Natural killer cell (primary cell): ENCODE results near the gene SEMA4C. TPM values are rescaled to one million over a fixed set of nuclear protein-coding genes. Genes with fewer than 3 reads are reported as not detected.
"Not testable (repeated sequence)": the region's sequence is repeated elsewhere in the genome, so short reads cannot be mapped to it uniquely, and the experiment has no call there.

ENCODE experiments used
- ATAC-seq, 3 donors: fragments of 150-1000 bp in 2 of 3; fragments of 200-7000 bp in 1 of 3; cut with Tn5 transposase; 1 replicate in 1 of 3; 2 replicates in 2 of 3; pipeline ENCODE4 v1.10.0; 2021; ENCODE audit warnings: mild to moderate bottlenecking in 2 of 3, moderate library complexity in 2 of 3
- DNase-seq, 2 donors: peaks; one replicate each; pipeline versions ENCODE4 v3.0.0 to v3.0.0-alpha.2; 2013 to 2021; ENCODE audit warnings: mixed read lengths in 1 of 2
- H3K27ac ChIP-seq: one replicate; pipeline ENCODE4 v1.5.1; 2013; ENCODE audit warnings: mild to moderate bottlenecking, low read length
- H3K27me3 ChIP-seq: one replicate; pipeline ENCODE4 v1.6.1; 2013; ENCODE audit warnings: low read length; ENCODE audit not compliant: control insufficient read depth, insufficient read depth
- H3K36me3 ChIP-seq: one replicate; pipeline ENCODE4 v1.6.1; 2013; ENCODE audit warnings: low read length; ENCODE audit not compliant: control insufficient read depth, insufficient read depth
- H3K4me1 ChIP-seq: one replicate; pipeline ENCODE4 v1.6.1; 2013; ENCODE audit warnings: low read length; ENCODE audit not compliant: control insufficient read depth, insufficient read depth
- H3K4me3 ChIP-seq: one replicate; pipeline ENCODE4 v1.5.1; 2013; ENCODE audit warnings: low read length
- H3K9me3 ChIP-seq: one replicate; pipeline ENCODE4 v1.6.1; 2013; ENCODE audit warnings: low read length; ENCODE audit not compliant: control insufficient read depth, insufficient read depth
- H3K27ac Mint-ChIP-seq, 2 donors: one replicate each; pipeline ENCODE4 v1.8.0; 2022; ENCODE audit warnings: mild to moderate bottlenecking in 2 of 2, mixed read lengths in 2 of 2, moderate library complexity in 1 of 2
- H3K27me3 Mint-ChIP-seq, 2 donors: one replicate each; pipeline ENCODE4 v1.8.0; 2022; ENCODE audit warnings: low read depth in 2 of 2, mixed read lengths in 2 of 2
- H3K36me3 Mint-ChIP-seq: one replicate; pipeline ENCODE4 v1.8.0; 2022; ENCODE audit warnings: mixed read lengths
- H3K4me1 Mint-ChIP-seq, 2 donors: one replicate each; pipeline ENCODE4 v1.8.0; 2022; ENCODE audit warnings: mixed read lengths in 2 of 2
- H3K4me3 Mint-ChIP-seq: one replicate; pipeline ENCODE4 v1.8.0; 2022; ENCODE audit warnings: mild to moderate bottlenecking, moderate library complexity, mixed read lengths
- H3K9me3 Mint-ChIP-seq, 2 donors: one replicate each; pipeline ENCODE4 v1.8.0; 2022; ENCODE audit warnings: mixed read lengths in 2 of 2
- CTCF ChIP-seq: fragments of 200-600 bp; IDR thresholded peaks from one replicate; pipeline ENCODE4 v1.8.0; 2022; ENCODE audit warnings: antibody characterized with exemption
- WGBS: methylation state at CpG from one replicate; pipeline ENCODE4 v1.1.7; 2013; ENCODE audit warnings: missing lambda C conversion rate; ENCODE audit not compliant: insufficient coverage; 5-methylcytosine and 5-hydroxymethylcytosine counted together
- intact Hi-C: fragments of 100-400 bp; cut with micrococcal nuclease; formaldehyde crosslinking; loops from one replicate; pipeline ENCODE4 v1.14.2; 2022
- total RNA-seq, 4 donors: library from RNA; stranded (reverse); fragments of 120-200 nt in 1 of 4; gene quantifications; one replicate each; pipeline versions ENCODE4 v1.2.3 to v1.2.4, GENCODE V29; 2013 to 2022

The SEMA4C gene
- total RNA-seq, 3 donors from 2014 or later (not counting 1 experiment from before 2014, with no cell fraction given), result 51.8 to 78.1 (median 65.8) TPM

- DNase-seq, result no peak
- TF ChIP-seq CTCF, result no peak
- Mint-ChIP-seq H3K27ac (peak overlapping the region; percentile 29 to 65), H3K27me3 (no peaks in the 10 kb centered on the region), H3K9me3 (no peaks in the 10 kb centered on the region), H3K4me3 (peak overlapping the region; percentile 38), H3K4me1 (peaks cover 44 to 54% of the 10 kb centered on the region in 2 donors), H3K36me3 (peaks cover 4% of the 10 kb centered on the region)
- Histone ChIP-seq H3K9me3 (no peaks in the 10 kb centered on the region), H3K4me3 (no peak overlapping the region), H3K27ac (no peak overlapping the region), H3K27me3 (no peaks in the 10 kb centered on the region), H3K4me1 (peaks cover 64% of the 10 kb centered on the region), H3K36me3 (peaks cover 59% of the 10 kb centered on the region)
- intact Hi-C loops, result no loop called here
- WGBS, result 94% methylated on average over 19 of the region's 19 CpGs
- no peak for ATAC-seq
Observed at GRCh38 chr2:96863575-96864342, 6.1 kb downstream of the SEMA4C start.

GRCh38 chr2:96863056-96863455 lies 6.8 kb downstream of the SEMA4C start:
- H3K9me3 ChIP-seq, H3K9me3 Mint-ChIP-seq, H3K4me3 ChIP-seq, H3K27me3 ChIP-seq, DNase-seq, H3K27ac ChIP-seq, ATAC-seq, H3K36me3 Mint-ChIP-seq, H3K27me3 Mint-ChIP-seq, intact Hi-C loops: not testable (repeated sequence)
- Histone ChIP-seq H3K4me1 (peaks cover 66% of the 10 kb centered on the region), H3K36me3 (peaks cover 59% of the 10 kb centered on the region)
- H3K4me1 Mint-ChIP-seq, result peaks cover 45 to 55% of the 10 kb centered on the region in 2 donors
- 84% methylated on average over 4 of the region's 4 CpGs for WGBS
- peak overlapping the region; percentile 42 for H3K4me3 Mint-ChIP-seq
- H3K27ac Mint-ChIP-seq, result peak overlapping the region; percentile 29 to 65

GRCh38 chr2:96861074-96861473 lies 8.8 kb downstream of the SEMA4C start:
- Mint-ChIP-seq H3K9me3 (no peaks in the 10 kb centered on the region), H3K4me1 (peaks cover 42 to 54% of the 10 kb centered on the region in 2 donors), H3K36me3 (peaks cover 4% of the 10 kb centered on the region), H3K27me3 (no peaks in the 10 kb centered on the region), H3K4me3 (no peak overlapping the region), H3K27ac (no peak overlapping the region)
- no peak overlapping the region for H3K27ac ChIP-seq
- WGBS, result 97% methylated on average over 17 of the region's 17 CpGs
- H3K4me1 ChIP-seq, result peaks cover 62% of the 10 kb centered on the region
- no peak overlapping the region for H3K4me3 ChIP-seq
- H3K27me3 ChIP-seq, result no peaks in the 10 kb centered on the region
- H3K36me3 ChIP-seq, result peaks cover 55% of the 10 kb centered on the region
- ATAC-seq (no peak), DNase-seq (no peak)
- no peak for TF ChIP-seq CTCF
- intact Hi-C loops, result no loop called here
- H3K9me3 ChIP-seq, result no peaks in the 10 kb centered on the region

GRCh38 chr2:96860065-96861029 lies 9.5 kb downstream of the SEMA4C start:
- no peaks in the 10 kb centered on the region for H3K27me3 ChIP-seq
- 83% methylated on average over 38 of the region's 38 CpGs for WGBS
- intact Hi-C loops, result no loop called here
- DNase-seq (peak in 1 of 2 donors; percentile 52), ATAC-seq (no peak)
- Mint-ChIP-seq H3K36me3 (peaks cover 4% of the 10 kb centered on the region), H3K9me3 (no peaks in the 10 kb centered on the region), H3K27ac (peak overlapping the region; percentile 29 to 73), H3K4me3 (no peak overlapping the region), H3K4me1 (peaks cover 35 to 48% of the 10 kb centered on the region in 2 donors), H3K27me3 (no peaks in the 10 kb centered on the region)
- no peak overlapping the region for H3K4me3 ChIP-seq
- no peak for TF ChIP-seq CTCF
- no peak overlapping the region for H3K27ac ChIP-seq
- H3K9me3 ChIP-seq, result no peaks in the 10 kb centered on the region
- H3K36me3 ChIP-seq, result peaks cover 48% of the 10 kb centered on the region
- peaks cover 54% of the 10 kb centered on the region for H3K4me1 ChIP-seq
